NT2/D1 (cell line): ENCODE measurements around the gene BORCS6.

ENCODE experiments used
- DNase-seq: peaks from one replicate; pipeline ENCODE4 v3.0.0-alpha.2; 2011; ENCODE audit warnings: low read depth, low spot score
- H3K27me3 ChIP-seq: 2 replicates; pipeline ENCODE4 v1.6.0; 2011; ENCODE audit warnings: mild to moderate bottlenecking; ENCODE audit not compliant: insufficient read length, insufficient read depth
- H3K36me3 ChIP-seq: 2 replicates; pipeline ENCODE4 v1.6.1; 2011; ENCODE audit warnings: mild to moderate bottlenecking, low read length, mixed read lengths; ENCODE audit not compliant: insufficient read depth, insufficient read length
- H3K4me1 ChIP-seq: 2 replicates; pipeline ENCODE4 v1.5.1; 2011; ENCODE audit not compliant: insufficient read depth, insufficient read length
- H3K4me3 ChIP-seq: 2 replicates; pipeline ENCODE4 v1.5.1; 2011; ENCODE audit warnings: low read depth; ENCODE audit not compliant: insufficient read length
- H3K9ac ChIP-seq: 2 replicates; pipeline ENCODE4 v1.6.0; 2011; ENCODE audit warnings: low read depth; ENCODE audit not compliant: insufficient read length
- H3K9me3 ChIP-seq: 2 replicates; pipeline ENCODE4 v1.5.1; 2011; ENCODE audit warnings: mild to moderate bottlenecking, low read length; ENCODE audit not compliant: insufficient read depth
- SUZ12 ChIP-seq: IDR thresholded peaks from 2 replicates; pipeline ENCODE4 v1.6.1; 2011; ENCODE audit not compliant: insufficient read length, insufficient read depth; ENCODE audit errors: extremely low read depth
- YY1 ChIP-seq: IDR thresholded peaks from 2 replicates; pipeline ENCODE4 v1.6.1; 2011; ENCODE audit not compliant: insufficient read length, insufficient read depth
- ZNF274 ChIP-seq: IDR thresholded peaks from 2 replicates; pipeline ENCODE4 v1.6.1; 2011; ENCODE audit warnings: mild to moderate bottlenecking, low read depth, low read length

BORCS6 gene

GRCh38 chr17:8138672-8139371 lies 51.2 kb downstream of the BORCS6 start:
- Histone ChIP-seq H3K27me3 (peaks cover 6% of the 10 kb centered on the region), H3K4me1 (peaks cover 4% of the 10 kb centered on the region), H3K36me3 (peaks cover 34% of the 10 kb centered on the region), H3K9me3 (no peaks in the 10 kb centered on the region), H3K9ac (peak overlapping the region; percentile 74), H3K4me3 (peak overlapping the region; percentile 40)
- peak; percentile 88 for DNase-seq
- no peak for TF ChIP-seq ZNF274
- TF ChIP-seq SUZ12, result no peak
- no peak for TF ChIP-seq YY1

GRCh38 chr17:8138374-8138671 lies 51.7 kb downstream of the BORCS6 start:
- TF ChIP-seq SUZ12, result no peak
- TF ChIP-seq ZNF274, result no peak
- no peak for TF ChIP-seq YY1
- peaks cover 4% of the 10 kb centered on the region for H3K4me1 ChIP-seq
- H3K27me3 ChIP-seq, result peaks cover 6% of the 10 kb centered on the region
- peaks cover 31% of the 10 kb centered on the region for H3K36me3 ChIP-seq
- H3K4me3 ChIP-seq, result peak overlapping the region; percentile 33
- no peak for DNase-seq
- H3K9ac ChIP-seq, result peak overlapping the region; percentile 15
- no peaks in the 10 kb centered on the region for H3K9me3 ChIP-seq
